Measurements from ENCODE around the gene ARHGAP15.

Gene ARHGAP15

GRCh38 chr2:143623909-143624260, 494.7 kb downstream of the ARHGAP15 start:
- no peaks in the 10 kb centered on the region for H3K4me1 ChIP-seq (ENCODE audit: control insufficient read depth in 2 of 2, insufficient read depth in 1 of 2, low read depth in 1 of 2, low read length in 2 of 2)
- no peak overlapping the region for H2BK5ac ChIP-seq (ENCODE audit: low read length)
- H4K91ac ChIP-seq (ENCODE audit: low read depth, low read length, poor library complexity) = no peak overlapping the region
- H3K4me3 ChIP-seq (ENCODE audit: low read length in 2 of 2) = no peak overlapping the region
- H3K18ac ChIP-seq (ENCODE audit: low read length) = no peak overlapping the region
- H2BK12ac ChIP-seq (ENCODE audit: low read length) = no peak overlapping the region
- H3K9ac ChIP-seq (ENCODE audit: low read depth, low read length, poor library complexity) = no peak overlapping the region
- no peak for DNase-seq (ENCODE audit: low spot score)
- H3K27ac ChIP-seq (replicated peaks; ENCODE audit: low read length) = no peak overlapping the region
- H3K23ac ChIP-seq (ENCODE audit: low read depth, low read length, poor library complexity) = no peak overlapping the region
- no peaks in the 10 kb centered on the region for H3K79me1 ChIP-seq (ENCODE audit: low read depth, low read length)
- no peaks in the 10 kb centered on the region for H3K36me3 ChIP-seq (replicated peaks in 1 of 2; ENCODE audit: control insufficient read depth in 2 of 2, insufficient read depth in 2 of 2, low read length in 2 of 2)
- no peak overlapping the region for H3K14ac ChIP-seq (ENCODE audit: low read length)
- no CpG with 5 or more reads among the region's 8 CpGs for WGBS, 2 donors (ENCODE audit: extremely low coverage in 2 of 2, insufficient read length in 2 of 2, insufficient replicate concordance in 1 of 2)
- peaks cover 0 to 3% of the 10 kb centered on the region in 2 donors for H3K9me3 ChIP-seq (replicated peaks in 1 of 2; ENCODE audit: control insufficient read depth in 2 of 2, insufficient read depth in 1 of 2, low read depth in 1 of 2, low read length in 2 of 2)
- H3K27me3 ChIP-seq (ENCODE audit: control insufficient read depth in 3 of 3, insufficient read depth in 3 of 3, low read depth in 1 of 3, low read length in 3 of 3) = no peaks in the 10 kb centered on the region
- H2BK15ac ChIP-seq (ENCODE audit: low read length) = no peak overlapping the region
- H2AK5ac ChIP-seq (ENCODE audit: low read depth, low read length) = no peak overlapping the region
- no peak overlapping the region for H2AFZ ChIP-seq (ENCODE audit: low read length)
- no peak overlapping the region for H2BK120ac ChIP-seq (ENCODE audit: low read depth, low read length)
- no peak overlapping the region for H3K4ac ChIP-seq (ENCODE audit: low read length)
- H3K4me2 ChIP-seq (ENCODE audit: insufficient read depth, low read length, poor library complexity, severe bottlenecking) = no peak overlapping the region
- H4K8ac ChIP-seq (ENCODE audit: low read depth, low read length) = no peak overlapping the region

- Histone ChIP-seq H2AFZ (ENCODE audit: low read length) (no peak overlapping the region), H3K4me2 (ENCODE audit: insufficient read depth, low read length, poor library complexity, severe bottlenecking) (no peak overlapping the region), H3K4ac (ENCODE audit: low read length) (no peak overlapping the region), H3K4me1 (ENCODE audit: control insufficient read depth in 2 of 2, insufficient read depth in 1 of 2, low read depth in 1 of 2, low read length in 2 of 2) (no peaks in the 10 kb centered on the region), H3K4me3 (ENCODE audit: low read length in 2 of 2) (no peak overlapping the region), H3K27me3 (ENCODE audit: control insufficient read depth in 3 of 3, insufficient read depth in 3 of 3, low read depth in 1 of 3, low read length in 3 of 3) (no peaks in the 10 kb centered on the region), H3K14ac (ENCODE audit: low read length) (no peak overlapping the region), H3K27ac (replicated peaks; ENCODE audit: low read length) (no peak overlapping the region), H4K91ac (ENCODE audit: low read depth, low read length, poor library complexity) (no peak overlapping the region), H2BK15ac (ENCODE audit: low read length) (no peak overlapping the region), H2BK5ac (ENCODE audit: low read length) (no peak overlapping the region), H4K8ac (ENCODE audit: low read depth, low read length) (no peak overlapping the region), H3K9me3 (replicated peaks in 1 of 2; ENCODE audit: control insufficient read depth in 2 of 2, insufficient read depth in 1 of 2, low read depth in 1 of 2, low read length in 2 of 2) (peaks cover 0 to 3% of the 10 kb centered on the region in 2 donors), H2BK120ac (ENCODE audit: low read depth, low read length) (no peak overlapping the region), H2AK5ac (ENCODE audit: low read depth, low read length) (no peak overlapping the region), H3K23ac (ENCODE audit: low read depth, low read length, poor library complexity) (no peak overlapping the region), H2BK12ac (ENCODE audit: low read length) (no peak overlapping the region), H3K79me1 (ENCODE audit: low read depth, low read length) (no peaks in the 10 kb centered on the region), H3K36me3 (replicated peaks in 1 of 2; ENCODE audit: control insufficient read depth in 2 of 2, insufficient read depth in 2 of 2, low read length in 2 of 2) (no peaks in the 10 kb centered on the region), H3K9ac (ENCODE audit: low read depth, low read length, poor library complexity) (no peak overlapping the region), H3K18ac (ENCODE audit: low read length) (no peak overlapping the region)
- no peak for DNase-seq (ENCODE audit: low spot score)
These were observed 500.1 kb downstream of the ARHGAP15 start for GRCh38 chr2:143629340-143629739.

- no peak overlapping the region for H3K4me2 ChIP-seq (ENCODE audit: insufficient read depth, low read length, poor library complexity, severe bottlenecking)
- WGBS, 2 donors (ENCODE audit: extremely low coverage in 2 of 2, insufficient read length in 2 of 2, insufficient replicate concordance in 1 of 2) = no CpG with 5 or more reads among the region's 3 CpGs
- DNase-seq (ENCODE audit: low spot score) = no peak
- H3K9me3 ChIP-seq (replicated peaks in 1 of 2; ENCODE audit: control insufficient read depth in 2 of 2, insufficient read depth in 1 of 2, low read depth in 1 of 2, low read length in 2 of 2) = peaks cover 0 to 8% of the 10 kb centered on the region in 2 donors
- H3K4ac ChIP-seq (ENCODE audit: low read length) = no peak overlapping the region
- H3K79me1 ChIP-seq (ENCODE audit: low read depth, low read length) = no peaks in the 10 kb centered on the region
- no peak overlapping the region for H3K23ac ChIP-seq (ENCODE audit: low read depth, low read length, poor library complexity)
- no peak overlapping the region for H3K4me3 ChIP-seq (ENCODE audit: low read length in 2 of 2)
- H3K4me1 ChIP-seq (ENCODE audit: control insufficient read depth in 2 of 2, insufficient read depth in 1 of 2, low read depth in 1 of 2, low read length in 2 of 2) = no peaks in the 10 kb centered on the region
- no peak overlapping the region for H3K18ac ChIP-seq (ENCODE audit: low read length)
- H3K14ac ChIP-seq (ENCODE audit: low read length) = no peak overlapping the region
- no peak overlapping the region for H2AFZ ChIP-seq (ENCODE audit: low read length)
- H2AK5ac ChIP-seq (ENCODE audit: low read depth, low read length) = no peak overlapping the region
- no peak overlapping the region for H4K91ac ChIP-seq (ENCODE audit: low read depth, low read length, poor library complexity)
- H2BK5ac ChIP-seq (ENCODE audit: low read length) = no peak overlapping the region
- no peaks in the 10 kb centered on the region for H3K27me3 ChIP-seq (ENCODE audit: control insufficient read depth in 3 of 3, insufficient read depth in 3 of 3, low read depth in 1 of 3, low read length in 3 of 3)
- no peak overlapping the region for H3K27ac ChIP-seq (replicated peaks; ENCODE audit: low read length)
- H2BK12ac ChIP-seq (ENCODE audit: low read length) = no peak overlapping the region
- no peak overlapping the region for H2BK120ac ChIP-seq (ENCODE audit: low read depth, low read length)
- H4K8ac ChIP-seq (ENCODE audit: low read depth, low read length) = no peak overlapping the region
- H2BK15ac ChIP-seq (ENCODE audit: low read length) = no peak overlapping the region
- no peaks in the 10 kb centered on the region for H3K36me3 ChIP-seq (replicated peaks in 1 of 2; ENCODE audit: control insufficient read depth in 2 of 2, insufficient read depth in 2 of 2, low read length in 2 of 2)
- no peak overlapping the region for H3K9ac ChIP-seq (ENCODE audit: low read depth, low read length, poor library complexity)
These were observed 503.6 kb downstream of the ARHGAP15 start for GRCh38 chr2:143632751-143633374.

- DNase-seq (ENCODE audit: low spot score) = no peak
- H3K27me3 ChIP-seq (ENCODE audit: control insufficient read depth in 3 of 3, insufficient read depth in 3 of 3, low read depth in 1 of 3, low read length in 3 of 3) = no peaks in the 10 kb centered on the region
- H2BK120ac ChIP-seq (ENCODE audit: low read depth, low read length) = no peak overlapping the region
- H3K14ac ChIP-seq (ENCODE audit: low read length) = no peak overlapping the region
- WGBS, 2 donors (ENCODE audit: extremely low coverage in 2 of 2, insufficient read length in 2 of 2, insufficient replicate concordance in 1 of 2) = no CpG with 5 or more reads among the region's 2 CpGs
- H2BK15ac ChIP-seq (ENCODE audit: low read length) = no peak overlapping the region
- H2AK5ac ChIP-seq (ENCODE audit: low read depth, low read length) = no peak overlapping the region
- no peak overlapping the region for H4K91ac ChIP-seq (ENCODE audit: low read depth, low read length, poor library complexity)
- no peaks in the 10 kb centered on the region for H3K36me3 ChIP-seq (replicated peaks in 1 of 2; ENCODE audit: control insufficient read depth in 2 of 2, insufficient read depth in 2 of 2, low read length in 2 of 2)
- no peak overlapping the region for H3K4me2 ChIP-seq (ENCODE audit: insufficient read depth, low read length, poor library complexity, severe bottlenecking)
- H3K18ac ChIP-seq (ENCODE audit: low read length) = no peak overlapping the region
- no peak overlapping the region for H3K4ac ChIP-seq (ENCODE audit: low read length)
- no peak overlapping the region for H3K27ac ChIP-seq (replicated peaks; ENCODE audit: low read length)
- no peak overlapping the region for H2BK5ac ChIP-seq (ENCODE audit: low read length)
- no peaks in the 10 kb centered on the region for H3K79me1 ChIP-seq (ENCODE audit: low read depth, low read length)
- no peak overlapping the region for H3K23ac ChIP-seq (ENCODE audit: low read depth, low read length, poor library complexity)
- no peak overlapping the region for H2AFZ ChIP-seq (ENCODE audit: low read length)
- no peak overlapping the region for H4K8ac ChIP-seq (ENCODE audit: low read depth, low read length)
- H3K9me3 ChIP-seq (replicated peaks in 1 of 2; ENCODE audit: control insufficient read depth in 2 of 2, insufficient read depth in 1 of 2, low read depth in 1 of 2, low read length in 2 of 2) = peaks cover 0 to 5% of the 10 kb centered on the region in 2 donors
- no peak overlapping the region for H2BK12ac ChIP-seq (ENCODE audit: low read length)
- H3K4me3 ChIP-seq (ENCODE audit: low read length in 2 of 2) = no peak overlapping the region
- H3K4me1 ChIP-seq (ENCODE audit: control insufficient read depth in 2 of 2, insufficient read depth in 1 of 2, low read depth in 1 of 2, low read length in 2 of 2) = no peaks in the 10 kb centered on the region
- no peak overlapping the region for H3K9ac ChIP-seq (ENCODE audit: low read depth, low read length, poor library complexity)
These were observed 504.2 kb downstream of the ARHGAP15 start for GRCh38 chr2:143633419-143633818.
